ENCODE measurements around the gene PDE7B. TPM values are rescaled to one million over a fixed set of nuclear protein-coding genes. Genes with fewer than 3 reads are reported as not detected.
A peak's percentile ranks its signal among the peaks of the same experiment; 100 is the strongest.

PDE7B gene
- under 1 TPM; 0.58 to 0.68 TPM for total RNA-seq

- H3K27ac Mint-ChIP-seq, result peak within 1 kb of the TSS; percentile 57
- peak; percentile 61 for DNase-seq
- H3K4me1 Mint-ChIP-seq (ENCODE audit: low read depth), result peaks cover 24% of the 10 kb centered on the region
- no peaks in the 10 kb centered on the region for H3K27me3 Mint-ChIP-seq
- ChIA-PET CTCF (interaction anchor here (1.5 to 1.7 kb wide), 2 partner anchors 58 to 346 kb away, joined by 3 to 8 read pairs; no protein-coding TSS in a partner anchor), POLR2A (interaction anchor here (0.8 kb wide), 1 partner anchor 199 kb away, joined by 9 read pairs; no protein-coding TSS in a partner anchor)
- TF ChIP-seq, protein P1, sequence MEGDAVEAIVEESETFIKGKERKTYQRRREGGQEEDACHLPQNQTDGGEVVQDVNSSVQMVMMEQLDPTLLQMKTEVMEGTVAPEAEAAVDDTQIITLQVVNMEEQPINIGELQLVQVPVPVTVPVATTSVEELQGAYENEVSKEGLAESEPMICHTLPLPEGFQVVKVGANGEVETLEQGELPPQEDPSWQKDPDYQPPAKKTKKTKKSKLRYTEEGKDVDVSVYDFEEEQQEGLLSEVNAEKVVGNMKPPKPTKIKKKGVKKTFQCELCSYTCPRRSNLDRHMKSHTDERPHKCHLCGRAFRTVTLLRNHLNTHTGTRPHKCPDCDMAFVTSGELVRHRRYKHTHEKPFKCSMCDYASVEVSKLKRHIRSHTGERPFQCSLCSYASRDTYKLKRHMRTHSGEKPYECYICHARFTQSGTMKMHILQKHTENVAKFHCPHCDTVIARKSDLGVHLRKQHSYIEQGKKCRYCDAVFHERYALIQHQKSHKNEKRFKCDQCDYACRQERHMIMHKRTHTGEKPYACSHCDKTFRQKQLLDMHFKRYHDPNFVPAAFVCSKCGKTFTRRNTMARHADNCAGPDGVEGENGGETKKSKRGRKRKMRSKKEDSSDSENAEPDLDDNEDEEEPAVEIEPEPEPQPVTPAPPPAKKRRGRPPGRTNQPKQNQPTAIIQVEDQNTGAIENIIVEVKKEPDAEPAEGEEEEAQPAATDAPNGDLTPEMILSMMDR (IDR thresholded peaks at IDR 0.05), result no peak
- peak; percentile 89 for ATAC-seq
- intact Hi-C loops (cut with micrococcal nuclease), result no loop called here
- H3K36me3 Mint-ChIP-seq (ENCODE audit: low read depth), result no peaks in the 10 kb centered on the region
- peak within 1 kb of the TSS; percentile 69 for H3K4me3 Mint-ChIP-seq
- H3K9me3 Mint-ChIP-seq, result no peaks in the 10 kb centered on the region
Measured at GRCh38 chr6:135851442-135852271, at the start of gene PDE7B. PDE7B (plus strand) TSS chr6:135851701.

GRCh38 chr6:135801755-135802465 is 49.6 kb upstream of the PDE7B start:
- H3K4me1 Mint-ChIP-seq (ENCODE audit: low read depth), result no peaks in the 10 kb centered on the region
- DNase-seq, result no peak
- TF ChIP-seq, protein P1 (IDR thresholded peaks at IDR 0.05), result no peak

GRCh38 chr6:135810486-135810885 is 41.0 kb upstream of the PDE7B start:
- H3K36me3 Mint-ChIP-seq (ENCODE audit: low read depth), result no peaks in the 10 kb centered on the region
- no peaks in the 10 kb centered on the region for H3K27me3 Mint-ChIP-seq
- no peak overlapping the region for H3K27ac Mint-ChIP-seq
- no peak overlapping the region for H3K4me3 Mint-ChIP-seq
- H3K4me1 Mint-ChIP-seq (ENCODE audit: low read depth), result no peaks in the 10 kb centered on the region
- TF ChIP-seq, protein P1 (IDR thresholded peaks at IDR 0.05), result no peak
- intact Hi-C loops (cut with micrococcal nuclease), result no loop called here
- peaks cover 2% of the 10 kb centered on the region for H3K9me3 Mint-ChIP-seq
- ChIA-PET POLR2A (no interaction called here), CTCF (no interaction called here)
- DNase-seq, result no peak
- no peak for ATAC-seq

More at GRCh38 chr6:135801755-135802465, 49.6 kb upstream of the PDE7B start:
- ChIA-PET CTCF (interaction anchor here (1.1 kb wide), 1 partner anchor 11 kb away, joined by 3 read pairs; no protein-coding TSS in a partner anchor), POLR2A (no interaction called here)
- intact Hi-C loops (cut with micrococcal nuclease), result no loop called here
- no peaks in the 10 kb centered on the region for H3K9me3 Mint-ChIP-seq
- H3K27ac Mint-ChIP-seq, result no peak overlapping the region
- no peaks in the 10 kb centered on the region for H3K27me3 Mint-ChIP-seq
- ATAC-seq, result no peak
- no peak overlapping the region for H3K4me3 Mint-ChIP-seq
- no peaks in the 10 kb centered on the region for H3K36me3 Mint-ChIP-seq (ENCODE audit: low read depth)

DNA sequence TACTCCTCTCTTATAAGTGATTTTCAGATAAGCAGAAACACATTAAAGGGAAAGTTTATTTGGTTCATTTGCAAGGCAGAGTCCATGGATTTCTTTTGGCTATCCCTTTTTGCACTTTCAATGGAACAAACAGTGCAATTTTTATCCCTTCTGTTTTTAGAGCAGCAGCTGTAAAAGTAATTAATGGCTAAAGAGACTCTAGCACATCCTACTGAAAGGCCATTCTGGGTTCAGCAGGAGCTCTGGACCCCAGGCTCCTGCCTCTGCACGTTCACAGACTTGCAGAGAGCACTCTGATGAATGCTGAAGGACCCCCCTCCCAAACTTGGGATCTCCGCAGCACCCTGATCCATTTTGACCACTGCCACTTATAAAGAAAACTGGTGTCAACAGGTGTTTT is 40.3 kb upstream of the PDE7B start:
- CTCF ChIA-PET, result no interaction called here
- intact Hi-C loops (cut with micrococcal nuclease), result no loop called here
- Mint-ChIP-seq H3K9me3 (peaks cover 2% of the 10 kb centered on the region), H3K4me1 (ENCODE audit: low read depth) (no peaks in the 10 kb centered on the region), H3K27me3 (no peaks in the 10 kb centered on the region), H3K4me3 (no peak overlapping the region), H3K27ac (no peak overlapping the region), H3K36me3 (ENCODE audit: low read depth) (no peaks in the 10 kb centered on the region)
- TF ChIP-seq, protein P1 (IDR thresholded peaks at IDR 0.05), result no peak
- no peak for ATAC-seq
- DNase-seq, result no peak
- POLR2A ChIA-PET, result no interaction called here
